ENCODE data around the gene NUDT2.

The NUDT2 gene

GRCh38 chr9:34387239-34387638, 57.9 kb downstream of the NUDT2 start:
- DNase-seq = no peak

GRCh38 chr9:34392511-34392910, 63.1 kb downstream of the NUDT2 start:
- no peak for DNase-seq

All from stimulated activated CD4-positive, alpha-beta T cell treated with anti-CD3 and anti-CD28 coated beads, Interleukin-1b, Interleukin-23, amount 100 ng/mL, for 48 hours (primary cell).